NCI-H446 treated with DMSO at 0.1 percent for 48 hours (cell line): ENCODE data around the gene MAN2A1.
"Not testable (repeated sequence)": the region's sequence is repeated elsewhere in the genome, so short reads cannot be mapped to it uniquely, and the experiment has no call there.

Experiments used
- DNase-seq: peaks from one replicate; lab custom pipeline; 2025; lab: John Stamatoyannopoulos, UW

The MAN2A1 gene

GRCh38 chr5:109826426-109826825 lies 136.7 kb downstream of the MAN2A1 start:
- DNase-seq: no peak

GRCh38 chr5:109829331-109829730 lies 139.6 kb downstream of the MAN2A1 start:
- DNase-seq: no peak

DNA sequence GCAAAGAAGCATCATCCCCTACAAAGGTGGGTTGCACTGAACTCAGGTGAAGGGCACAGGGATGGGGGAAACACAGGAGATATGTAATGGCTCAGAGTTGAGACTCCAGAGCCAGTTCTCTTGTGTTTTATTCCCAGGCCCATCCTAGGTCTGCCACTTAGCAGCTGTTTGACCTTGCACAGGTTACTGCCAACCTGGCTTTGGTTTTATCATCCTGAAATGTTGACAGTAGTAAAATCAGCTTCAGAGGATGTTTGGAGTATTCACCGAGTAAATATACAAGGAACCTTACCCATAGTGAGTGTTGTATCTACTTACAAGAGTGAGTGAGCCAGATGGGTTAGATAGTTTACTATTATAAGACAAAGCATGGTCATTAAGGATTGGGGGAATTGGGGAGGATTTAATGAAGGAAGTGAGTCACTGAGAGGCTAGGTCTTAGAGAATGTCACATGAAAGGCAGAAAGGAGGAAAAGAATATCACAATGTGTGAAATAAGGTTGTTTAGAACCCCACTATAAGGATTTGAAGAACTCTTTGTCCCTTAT lies 141.3 kb downstream of the MAN2A1 start:
- DNase-seq: no peak

DNA sequence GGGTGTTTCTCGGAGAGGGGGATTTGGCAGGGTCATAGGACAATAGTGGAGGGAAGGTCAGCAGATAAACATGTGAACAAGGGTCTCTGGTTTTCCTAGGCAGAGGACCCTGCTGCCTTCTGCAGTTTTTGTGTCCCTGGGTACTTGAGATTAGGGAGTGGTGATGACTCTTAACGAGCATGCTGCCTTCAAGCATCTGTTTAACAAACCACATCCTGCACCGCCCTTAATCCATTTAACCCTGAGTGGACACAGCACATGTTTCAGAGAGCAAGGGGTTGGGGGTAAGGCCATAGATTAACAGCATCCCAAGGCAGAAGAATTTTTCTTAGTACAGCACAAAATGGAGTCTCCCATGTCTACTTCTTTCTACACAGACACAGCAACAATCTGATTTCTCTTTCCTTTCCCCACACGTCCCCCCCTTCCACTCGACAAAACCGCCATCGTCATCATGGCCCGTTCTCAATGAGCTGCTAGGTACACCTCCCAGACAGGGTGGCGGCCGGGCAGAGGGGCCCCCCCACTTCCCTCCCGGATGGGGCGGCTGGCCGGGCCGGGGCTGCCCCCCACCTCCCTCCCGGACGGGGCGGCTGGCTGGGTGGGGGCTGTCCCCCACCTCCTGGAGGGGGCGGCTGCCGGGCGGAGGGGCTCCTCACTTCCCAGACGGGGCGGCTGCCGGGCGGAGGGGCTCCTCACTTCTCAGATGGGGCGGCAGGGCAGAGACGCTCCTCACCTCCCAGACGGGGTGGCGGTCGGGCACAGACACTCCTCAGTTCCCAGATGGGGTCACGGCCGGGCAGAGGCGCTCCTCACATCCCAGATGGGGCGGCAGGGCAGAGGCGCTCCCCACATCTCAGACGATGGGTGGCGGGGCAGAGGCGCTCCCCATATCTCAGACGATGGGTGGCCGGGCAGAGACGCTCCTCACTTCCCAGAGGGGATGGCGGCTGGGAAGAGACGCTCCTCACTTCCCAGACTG lies 142.8 kb downstream of the MAN2A1 start:
- DNase-seq: not testable (repeated sequence)

- DNase-seq: no peak
Measured at GRCh38 chr5:109833946-109834345, 144.2 kb downstream of the MAN2A1 start.

- DNase-seq: no peak
Measured at GRCh38 chr5:109836280-109836679, 146.6 kb downstream of the MAN2A1 start.

DNA sequence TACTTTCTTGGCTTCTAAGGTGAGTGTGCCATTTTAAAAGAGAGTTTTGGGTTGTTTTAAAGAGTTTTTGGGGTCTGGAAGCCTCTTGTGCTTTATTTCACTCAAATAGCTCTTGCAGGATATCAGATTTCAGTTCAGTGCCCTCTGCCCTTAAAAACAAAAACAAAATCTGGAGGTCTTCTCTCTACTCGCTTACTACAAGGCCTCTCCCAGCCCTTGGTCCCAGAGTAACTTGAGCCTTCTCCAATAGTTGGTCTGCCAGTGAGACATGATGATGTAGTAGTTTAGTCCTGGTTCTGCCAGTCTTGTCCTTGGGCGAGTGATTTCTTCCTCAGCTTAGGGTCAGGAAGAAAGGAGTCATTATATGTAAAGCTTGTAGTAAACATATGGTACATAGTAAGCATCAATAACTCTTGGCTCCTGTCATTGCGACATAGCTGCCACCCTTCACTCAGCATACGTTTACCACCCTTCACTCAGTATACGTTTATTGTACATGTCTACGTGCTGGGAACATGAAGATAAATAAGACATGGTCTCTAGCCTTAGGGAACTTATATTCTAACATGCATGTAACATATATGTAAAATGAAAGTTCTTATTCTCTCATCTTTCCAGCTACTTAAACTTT lies 147.6 kb downstream of the MAN2A1 start:
- DNase-seq: no peak

DNA sequence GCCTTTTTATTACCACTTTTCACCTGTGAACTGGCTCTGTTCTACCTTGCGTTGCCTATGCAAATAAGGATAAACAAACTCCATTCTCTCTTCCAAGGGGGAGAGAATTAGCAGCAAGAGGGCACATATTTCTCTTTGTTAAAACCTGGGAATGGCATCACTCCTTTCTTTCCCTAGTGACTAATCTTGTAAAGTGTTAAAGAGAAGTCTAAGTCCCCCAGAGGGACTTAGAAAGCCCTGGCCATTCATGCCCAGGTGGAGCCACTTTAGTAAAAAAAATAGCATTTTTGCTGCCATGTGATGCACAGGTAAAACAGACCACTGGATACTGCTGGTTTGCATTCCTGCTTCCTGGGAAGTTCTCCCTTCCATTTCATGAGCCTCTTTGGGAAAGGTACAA lies 148.4 kb downstream of the MAN2A1 start:
- no peak for DNase-seq

DNA sequence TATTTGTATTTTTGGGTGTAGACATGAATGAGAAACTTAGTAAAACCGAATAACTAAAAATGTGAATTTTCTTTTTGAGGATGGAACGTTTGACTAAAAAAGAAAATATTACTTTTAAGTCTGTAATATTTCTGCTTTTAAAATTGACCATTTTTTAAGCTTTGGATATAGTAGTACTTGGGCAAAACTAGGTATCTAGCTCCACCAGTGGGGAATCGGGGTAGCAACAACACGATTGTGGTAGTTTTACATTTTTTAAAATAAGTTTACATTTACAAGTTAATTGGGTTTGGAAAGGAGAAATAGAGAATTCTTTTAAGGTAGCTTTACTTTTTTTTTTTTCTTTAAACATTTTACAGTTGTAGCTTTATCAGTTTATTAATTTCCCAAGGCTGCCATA lies 154.4 kb downstream of the MAN2A1 start:
- DNase-seq: no peak

- DNase-seq: no peak
Measured at GRCh38 chr5:109844695-109845094, 155.0 kb downstream of the MAN2A1 start.

DNA sequence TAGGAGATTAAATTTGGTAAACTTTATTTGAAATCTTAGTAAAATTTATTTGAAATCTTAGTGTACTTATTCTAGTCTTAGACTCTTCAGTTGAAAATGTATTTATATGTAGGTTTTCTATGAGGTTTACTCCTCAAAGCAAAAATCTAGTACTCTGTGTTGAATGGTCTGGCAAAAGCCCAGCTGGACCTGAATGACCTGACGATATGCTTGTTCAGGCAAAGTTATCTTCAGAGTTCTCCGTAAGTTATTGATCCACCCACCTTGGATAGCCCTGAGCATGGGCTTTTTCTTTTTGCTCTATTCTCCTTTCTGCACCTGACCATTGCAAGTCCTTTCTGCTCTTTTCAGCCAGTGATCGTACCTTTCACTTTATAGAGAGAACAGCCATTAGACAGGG lies 158.4 kb downstream of the MAN2A1 start:
- DNase-seq: no peak

GRCh38 chr5:109849478-109850088 lies 159.9 kb downstream of the MAN2A1 start:
- no peak for DNase-seq

- no peak for DNase-seq
Measured at GRCh38 chr5:109852371-109853155, 162.8 kb downstream of the MAN2A1 start.

GRCh38 chr5:109853377-109853776 lies 163.7 kb downstream of the MAN2A1 start:
- DNase-seq: no peak

DNA sequence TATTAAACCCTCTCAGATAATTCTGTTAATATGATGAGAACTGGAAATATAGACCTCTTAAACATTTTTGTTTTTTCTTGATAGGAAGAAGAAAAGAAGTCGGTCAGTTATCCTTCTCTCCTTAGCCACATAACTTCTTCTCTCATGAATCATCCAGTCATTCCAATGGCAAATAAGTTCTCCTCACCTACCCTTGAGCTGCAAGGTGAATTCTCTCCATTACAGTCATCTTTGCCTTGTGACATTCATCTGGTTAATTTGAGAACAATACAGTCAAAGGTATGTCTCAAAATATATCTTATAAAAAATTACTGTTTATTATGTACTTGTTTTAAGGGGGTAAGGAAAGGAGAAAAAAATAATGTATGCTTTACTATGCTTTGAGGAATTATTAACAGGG lies 165.3 kb downstream of the MAN2A1 start:
- DNase-seq: no peak

DNA sequence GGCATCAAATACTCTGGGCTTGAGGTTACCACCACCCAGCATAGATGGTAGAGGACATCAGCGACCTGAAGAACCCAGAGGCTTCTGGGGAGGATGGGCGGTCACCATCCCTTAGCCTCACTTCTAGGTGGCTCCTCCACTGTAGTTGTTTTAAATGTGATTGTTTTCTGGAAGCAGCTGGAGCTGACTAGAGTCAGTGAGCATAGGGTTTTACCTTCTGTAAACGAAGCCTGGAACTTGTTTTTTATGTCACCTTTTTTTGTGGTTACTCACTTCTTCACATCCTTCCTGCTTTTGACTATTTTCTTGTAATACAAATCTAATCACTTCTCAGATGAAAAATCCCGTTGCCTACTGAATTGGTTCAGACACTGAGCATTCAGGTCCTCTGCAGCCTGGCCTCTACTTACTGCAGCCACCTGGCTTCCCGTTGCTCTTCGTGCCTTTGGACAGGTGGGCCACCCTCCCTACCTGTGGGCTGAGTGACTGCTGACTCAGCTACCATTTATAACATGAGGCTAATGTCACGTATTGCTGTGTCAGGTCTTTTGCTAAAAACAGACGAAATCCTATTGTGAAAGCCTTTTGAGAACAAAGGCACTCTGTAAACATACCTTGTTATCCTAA lies 167.8 kb downstream of the MAN2A1 start:
- DNase-seq: no peak

GRCh38 chr5:109859537-109859936 lies 169.8 kb downstream of the MAN2A1 start:
- DNase-seq: no peak

- no peak for DNase-seq
Measured at GRCh38 chr5:109862301-109862700, 172.6 kb downstream of the MAN2A1 start.

DNA sequence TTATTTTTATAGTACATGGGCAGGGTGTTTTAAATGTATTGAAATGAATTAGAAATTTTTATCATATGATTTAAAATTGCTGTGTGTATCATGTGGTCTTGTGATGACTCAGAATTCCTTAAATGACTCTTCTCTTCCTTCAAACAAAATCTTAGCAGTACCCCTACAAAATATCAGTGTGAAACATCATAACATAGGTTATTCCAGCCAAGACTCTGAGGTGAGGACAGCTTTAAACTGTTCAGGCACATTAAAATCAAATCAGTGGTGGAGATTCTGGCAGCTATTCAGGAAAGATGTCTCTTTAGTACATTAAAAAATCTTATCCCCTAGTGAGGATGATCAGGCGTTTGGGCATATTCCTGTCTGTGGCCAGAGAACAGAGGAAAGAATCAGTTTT lies 174.0 kb downstream of the MAN2A1 start:
- peak; percentile 37 for DNase-seq

DNA sequence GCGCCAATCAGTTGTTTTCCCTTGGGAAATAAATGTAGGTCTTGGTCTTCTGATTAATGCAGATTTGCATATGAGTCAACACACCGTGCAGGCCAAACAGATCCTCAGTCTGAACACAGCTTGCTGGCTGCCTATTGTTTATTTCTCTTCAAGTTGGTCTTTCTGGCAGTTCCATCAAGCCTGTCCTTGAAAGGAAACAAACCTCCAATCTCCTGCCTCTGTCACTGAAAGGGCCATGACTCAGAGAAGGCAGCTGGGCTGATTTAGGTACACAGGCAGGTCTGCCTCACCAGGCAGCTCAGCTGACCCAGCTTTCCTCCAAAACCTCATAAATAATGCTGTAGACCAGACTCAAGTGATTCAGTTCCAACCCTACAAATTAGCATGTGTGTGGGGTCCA lies 175.9 kb downstream of the MAN2A1 start:
- peak; percentile 82 for DNase-seq

GRCh38 chr5:109866051-109866450 lies 176.3 kb downstream of the MAN2A1 start:
- no peak for DNase-seq
